SK-N-SH treated with all-trans-retinoic acid at 6 μM for 48 hours (cell line): ENCODE results near the gene USP30.

ENCODE experiments used
- ATAC-seq: fragments of 200-7000 bp; cut with Tn5 transposase; 3 replicates; pipeline ENCODE4 v1.9.1; 2020; ENCODE audit warnings: mild to moderate bottlenecking, moderate library complexity
- BACH2 ChIP-seq: fragments of 250-450 bp; sonication (Bioruptor Pico); IDR thresholded peaks from 2 replicates; pipeline ENCODE4 v1.9.0; 2021; ENCODE audit warnings: mild to moderate bottlenecking, borderline replicate concordance
- ISL1 ChIP-seq: fragments of 250-450 bp; sonication (Bioruptor Pico); IDR thresholded peaks from 2 replicates; pipeline ENCODE4 v2.1.2; 2022; ENCODE audit warnings: mild to moderate bottlenecking, moderate library complexity
- OSR1 ChIP-seq: fragments of 250-450 bp; sonication (Bioruptor Pico); IDR thresholded peaks from 2 replicates; pipeline ENCODE4 v1.8.0; 2022; ENCODE audit warnings: moderate library complexity, mild to moderate bottlenecking, inconsistent platforms
- PATZ1 ChIP-seq: fragments of 250-450 bp; sonication (Bioruptor Pico); IDR thresholded peaks from 2 replicates; pipeline ENCODE4 v1.8.0; 2020; ENCODE audit warnings: mild to moderate bottlenecking, moderate library complexity, borderline replicate concordance
- SNAI2 ChIP-seq: fragments of 250-450 bp; sonication (Bioruptor Pico); IDR thresholded peaks from 2 replicates; pipeline ENCODE4 v1.5.0; 2020; ENCODE audit warnings: mild to moderate bottlenecking, moderate library complexity
- TCF4 ChIP-seq: fragments of 250-450 bp; sonication (Bioruptor Pico); IDR thresholded peaks from 2 replicates; pipeline ENCODE4 v1.8.0; 2021; ENCODE audit warnings: mild to moderate bottlenecking, moderate library complexity, borderline replicate concordance
- TOX ChIP-seq: fragments of 250-450 bp; sonication (Bioruptor Pico); IDR thresholded peaks from 2 replicates; pipeline ENCODE4 v1.8.0; 2021; ENCODE audit warnings: mild to moderate bottlenecking, moderate library complexity, borderline replicate concordance
- TSHZ2 ChIP-seq: fragments of 250-450 bp; sonication (Bioruptor Pico); IDR thresholded peaks from 2 replicates; pipeline ENCODE4 v1.5.0; 2020; ENCODE audit warnings: mild to moderate bottlenecking, moderate library complexity
- ZC3H10 ChIP-seq: fragments of 250-450 bp; sonication (Bioruptor Pico); IDR thresholded peaks from 2 replicates; pipeline ENCODE4 v1.5.1; 2021; ENCODE audit warnings: mild to moderate bottlenecking, moderate library complexity
- ZFP3 ChIP-seq: fragments of 250-450 bp; sonication (Bioruptor Pico); IDR thresholded peaks from 2 replicates; pipeline ENCODE4 v1.5.0; 2020; ENCODE audit warnings: mild to moderate bottlenecking, moderate library complexity
- ZFP30 ChIP-seq: fragments of 450-650 bp; formaldehyde crosslinking; IDR thresholded peaks from 2 replicates; pipeline ENCODE4 v1.5.0; 2022; ENCODE audit warnings: mild to moderate bottlenecking, moderate library complexity
- ZNF70 ChIP-seq: fragments of 450-650 bp; formaldehyde crosslinking; IDR thresholded peaks from 2 replicates; pipeline ENCODE4 v1.5.0; 2020; ENCODE audit warnings: mild to moderate bottlenecking, moderate library complexity
- TF ChIP-seq, protein P1 (sequence below): fragments of 250-450 bp; sonication (Bioruptor Pico); IDR thresholded peaks from 2 replicates; pipeline ENCODE4 v1.5.1; 2021; ENCODE audit warnings: mild to moderate bottlenecking, moderate library complexity
- TF ChIP-seq, protein P2 (sequence below): fragments of 250-450 bp; sonication (Bioruptor Pico); IDR thresholded peaks from 2 replicates; pipeline ENCODE4 v1.5.1; 2020; ENCODE audit warnings: low read depth, mild to moderate bottlenecking, moderate library complexity
- TF ChIP-seq, protein P3 (sequence below): fragments of 250-450 bp; sonication (Bioruptor Pico); IDR thresholded peaks from 2 replicates; pipeline ENCODE4 v1.8.0; 2021; ENCODE audit warnings: low read depth, mild to moderate bottlenecking, moderate library complexity, borderline replicate concordance

Gene USP30

GRCh38 chr12:109125791-109126190 lies 73.4 kb downstream of the USP30 start:
- TF ChIP-seq TSHZ2 (CRISPR knock-in tag) = no peak
- TF ChIP-seq SNAI2 (CRISPR knock-in tag) = no peak
- TF ChIP-seq ZC3H10 = no peak
- TF ChIP-seq TOX = no peak
- TF ChIP-seq BACH2 (CRISPR knock-in tag) = no peak
- TF ChIP-seq, protein P1, sequence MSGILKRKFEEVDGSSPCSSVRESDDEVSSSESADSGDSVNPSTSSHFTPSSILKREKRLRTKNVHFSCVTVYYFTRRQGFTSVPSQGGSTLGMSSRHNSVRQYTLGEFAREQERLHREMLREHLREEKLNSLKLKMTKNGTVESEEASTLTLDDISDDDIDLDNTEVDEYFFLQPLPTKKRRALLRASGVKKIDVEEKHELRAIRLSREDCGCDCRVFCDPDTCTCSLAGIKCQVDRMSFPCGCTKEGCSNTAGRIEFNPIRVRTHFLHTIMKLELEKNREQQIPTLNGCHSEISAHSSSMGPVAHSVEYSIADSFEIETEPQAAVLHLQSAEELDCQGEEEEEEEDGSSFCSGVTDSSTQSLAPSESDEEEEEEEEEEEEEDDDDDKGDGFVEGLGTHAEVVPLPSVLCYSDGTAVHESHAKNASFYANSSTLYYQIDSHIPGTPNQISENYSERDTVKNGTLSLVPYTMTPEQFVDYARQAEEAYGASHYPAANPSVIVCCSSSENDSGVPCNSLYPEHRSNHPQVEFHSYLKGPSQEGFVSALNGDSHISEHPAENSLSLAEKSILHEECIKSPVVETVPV (CRISPR knock-in tag) = no peak
- TF ChIP-seq ISL1 (CRISPR knock-in tag) = no peak
- TF ChIP-seq, all 23 proteins: peak for 0
- ATAC-seq = no peak

- no peak for ATAC-seq
- TF ChIP-seq ZFP30 (CRISPR knock-in tag) (no peak), BACH2 (CRISPR knock-in tag) (no peak), TCF4 (CRISPR knock-in tag) (no peak), OSR1 (no peak), ZNF70 (CRISPR knock-in tag) (no peak), ISL1 (CRISPR knock-in tag) (no peak)
- TF ChIP-seq, protein P2, sequence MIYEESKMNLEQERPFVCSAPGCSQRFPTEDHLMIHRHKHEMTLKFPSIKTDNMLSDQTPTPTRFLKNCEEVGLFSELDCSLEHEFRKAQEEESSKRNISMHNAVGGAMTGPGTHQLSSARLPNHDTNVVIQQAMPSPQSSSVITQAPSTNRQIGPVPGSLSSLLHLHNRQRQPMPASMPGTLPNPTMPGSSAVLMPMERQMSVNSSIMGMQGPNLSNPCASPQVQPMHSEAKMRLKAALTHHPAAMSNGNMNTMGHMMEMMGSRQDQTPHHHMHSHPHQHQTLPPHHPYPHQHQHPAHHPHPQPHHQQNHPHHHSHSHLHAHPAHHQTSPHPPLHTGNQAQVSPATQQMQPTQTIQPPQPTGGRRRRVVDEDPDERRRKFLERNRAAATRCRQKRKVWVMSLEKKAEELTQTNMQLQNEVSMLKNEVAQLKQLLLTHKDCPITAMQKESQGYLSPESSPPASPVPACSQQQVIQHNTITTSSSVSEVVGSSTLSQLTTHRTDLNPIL (CRISPR knock-in tag) = no peak
- TF ChIP-seq, protein P1 (CRISPR knock-in tag) = no peak
- TF ChIP-seq, protein P3, sequence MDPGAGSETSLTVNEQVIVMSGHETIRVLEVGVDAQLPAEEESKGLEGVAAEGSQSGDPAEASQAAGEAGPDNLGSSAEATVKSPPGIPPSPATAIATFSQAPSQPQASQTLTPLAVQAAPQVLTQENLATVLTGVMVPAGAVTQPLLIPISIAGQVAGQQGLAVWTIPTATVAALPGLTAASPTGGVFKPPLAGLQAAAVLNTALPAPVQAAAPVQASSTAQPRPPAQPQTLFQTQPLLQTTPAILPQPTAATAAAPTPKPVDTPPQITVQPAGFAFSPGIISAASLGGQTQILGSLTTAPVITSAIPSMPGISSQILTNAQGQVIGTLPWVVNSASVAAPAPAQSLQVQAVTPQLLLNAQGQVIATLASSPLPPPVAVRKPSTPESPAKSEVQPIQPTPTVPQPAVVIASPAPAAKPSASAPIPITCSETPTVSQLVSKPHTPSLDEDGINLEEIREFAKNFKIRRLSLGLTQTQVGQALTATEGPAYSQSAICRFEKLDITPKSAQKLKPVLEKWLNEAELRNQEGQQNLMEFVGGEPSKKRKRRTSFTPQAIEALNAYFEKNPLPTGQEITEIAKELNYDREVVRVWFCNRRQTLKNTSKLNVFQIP = no peak
Observed at GRCh38 chr12:109126784-109127183, 74.4 kb downstream of the USP30 start.

DNA sequence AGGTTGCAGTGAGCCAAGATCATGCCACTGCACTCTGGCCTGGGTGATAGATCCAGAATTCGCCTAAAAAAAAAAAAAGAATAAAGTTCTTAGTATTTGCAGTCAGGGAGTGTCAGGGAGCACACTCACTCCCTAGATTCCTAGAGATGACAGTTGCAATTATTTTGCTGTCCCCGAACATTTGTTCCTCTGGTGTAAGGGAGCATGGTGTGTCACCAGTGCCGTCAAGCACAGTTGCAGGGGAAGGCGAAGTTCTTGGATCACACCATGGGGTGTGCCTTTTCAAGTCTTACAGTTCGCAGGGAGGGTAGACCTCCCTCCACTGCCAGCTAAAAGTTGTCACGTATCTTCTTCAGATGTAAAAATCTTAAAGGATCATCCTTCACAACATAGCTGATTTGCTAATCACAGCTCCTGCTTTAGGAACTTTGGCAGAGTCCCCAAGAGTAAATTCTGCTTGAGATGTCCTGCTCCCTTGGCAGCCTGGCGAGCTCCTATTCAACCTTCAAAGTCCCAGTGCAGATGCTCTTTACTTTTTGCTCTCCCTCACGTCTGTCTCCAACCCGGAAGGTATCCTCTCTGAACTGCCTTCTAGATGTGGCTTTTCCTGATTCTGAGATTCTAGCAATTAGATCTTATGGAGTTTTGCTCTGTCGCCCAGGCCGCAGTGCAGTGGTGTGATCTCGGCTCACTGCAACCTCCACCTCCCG lies 75.3 kb downstream of the USP30 start:
- TF ChIP-seq PATZ1 = no peak
- peak; percentile 95 for TF ChIP-seq ZFP3
- ATAC-seq = no peak
